Natural killer cell (primary cell): ENCODE results near the gene SPATS2L. TPM values are rescaled to one million over a fixed set of nuclear protein-coding genes. Genes with fewer than 3 reads are reported as not detected.

Source experiments
- ATAC-seq, 3 donors: fragments of 150-1000 bp in 2 of 3; fragments of 200-7000 bp in 1 of 3; cut with Tn5 transposase; 1 replicate in 1 of 3; 2 replicates in 2 of 3; pipeline ENCODE4 v1.10.0; 2021; ENCODE audit warnings: mild to moderate bottlenecking in 2 of 3, moderate library complexity in 2 of 3
- DNase-seq, 2 donors: peaks; one replicate each; pipeline versions ENCODE4 v3.0.0 to v3.0.0-alpha.2; 2013 to 2021; ENCODE audit warnings: mixed read lengths in 1 of 2
- H3K27ac ChIP-seq: one replicate; pipeline ENCODE4 v1.5.1; 2013; ENCODE audit warnings: mild to moderate bottlenecking, low read length
- H3K27me3 ChIP-seq: one replicate; pipeline ENCODE4 v1.6.1; 2013; ENCODE audit warnings: low read length; ENCODE audit not compliant: control insufficient read depth, insufficient read depth
- H3K36me3 ChIP-seq: one replicate; pipeline ENCODE4 v1.6.1; 2013; ENCODE audit warnings: low read length; ENCODE audit not compliant: control insufficient read depth, insufficient read depth
- H3K4me1 ChIP-seq: one replicate; pipeline ENCODE4 v1.6.1; 2013; ENCODE audit warnings: low read length; ENCODE audit not compliant: control insufficient read depth, insufficient read depth
- H3K4me3 ChIP-seq: one replicate; pipeline ENCODE4 v1.5.1; 2013; ENCODE audit warnings: low read length
- H3K9me3 ChIP-seq: one replicate; pipeline ENCODE4 v1.6.1; 2013; ENCODE audit warnings: low read length; ENCODE audit not compliant: control insufficient read depth, insufficient read depth
- H3K27ac Mint-ChIP-seq, 2 donors: one replicate each; pipeline ENCODE4 v1.8.0; 2022; ENCODE audit warnings: mild to moderate bottlenecking in 2 of 2, mixed read lengths in 2 of 2, moderate library complexity in 1 of 2
- H3K27me3 Mint-ChIP-seq, 2 donors: one replicate each; pipeline ENCODE4 v1.8.0; 2022; ENCODE audit warnings: low read depth in 2 of 2, mixed read lengths in 2 of 2
- H3K36me3 Mint-ChIP-seq: one replicate; pipeline ENCODE4 v1.8.0; 2022; ENCODE audit warnings: mixed read lengths
- H3K4me1 Mint-ChIP-seq, 2 donors: one replicate each; pipeline ENCODE4 v1.8.0; 2022; ENCODE audit warnings: mixed read lengths in 2 of 2
- H3K4me3 Mint-ChIP-seq: one replicate; pipeline ENCODE4 v1.8.0; 2022; ENCODE audit warnings: mild to moderate bottlenecking, moderate library complexity, mixed read lengths
- H3K9me3 Mint-ChIP-seq, 2 donors: one replicate each; pipeline ENCODE4 v1.8.0; 2022; ENCODE audit warnings: mixed read lengths in 2 of 2
- WGBS: methylation state at CpG from one replicate; pipeline ENCODE4 v1.1.7; 2013; ENCODE audit warnings: missing lambda C conversion rate; ENCODE audit not compliant: insufficient coverage; 5-methylcytosine and 5-hydroxymethylcytosine counted together
- intact Hi-C: fragments of 100-400 bp; cut with micrococcal nuclease; formaldehyde crosslinking; loops from one replicate; pipeline ENCODE4 v1.14.2; 2022
- total RNA-seq, 4 donors: library from RNA; stranded (reverse); fragments of 120-200 nt in 1 of 4; gene quantifications; one replicate each; pipeline versions ENCODE4 v1.2.3 to v1.2.4, GENCODE V29; 2013 to 2022
- TF ChIP-seq, protein P1 (sequence below): fragments of 200-600 bp; IDR thresholded peaks from one replicate; pipeline ENCODE4 v1.8.0; 2022; ENCODE audit warnings: antibody characterized with exemption

The SPATS2L gene
- total RNA-seq, 3 donors from 2014 or later (not counting 1 experiment from before 2014, with no cell fraction given): 3.8 to 10.9 (median 4.4) TPM

DNA sequence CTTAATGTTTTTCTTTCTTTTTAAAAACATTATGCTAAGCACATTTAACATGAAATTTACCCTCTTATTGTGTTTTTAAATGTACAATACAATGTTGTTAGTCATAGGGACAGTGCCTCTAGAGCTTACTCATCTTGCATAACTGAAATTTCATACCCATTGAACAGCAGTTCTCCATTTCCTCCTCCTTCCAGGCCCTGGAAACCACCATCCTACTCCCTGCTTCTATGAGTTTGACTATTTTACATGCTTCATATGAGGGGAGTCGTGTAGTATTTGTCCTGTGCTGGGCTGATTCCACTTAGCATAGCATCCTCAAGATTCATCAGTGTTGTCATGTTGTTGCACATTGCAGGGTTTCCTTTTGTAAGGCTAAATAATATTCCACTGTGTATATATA lies 92.6 kb downstream of the SPATS2L start:
- no peaks in the 10 kb centered on the region for H3K36me3 Mint-ChIP-seq
- no peak for DNase-seq
- no peaks in the 10 kb centered on the region for H3K27me3 ChIP-seq
- no peak overlapping the region for H3K27ac Mint-ChIP-seq
- no peak for ATAC-seq
- H3K4me3 Mint-ChIP-seq: no peak overlapping the region
- no peaks in the 10 kb centered on the region for H3K9me3 ChIP-seq
- no peaks in the 10 kb centered on the region for H3K36me3 ChIP-seq
- no peak overlapping the region for H3K27ac ChIP-seq
- no peaks in the 10 kb centered on the region for H3K4me1 ChIP-seq
- intact Hi-C loops: no loop called here
- no peaks in the 10 kb centered on the region for H3K4me1 Mint-ChIP-seq
- H3K4me3 ChIP-seq: no peak overlapping the region
- TF ChIP-seq, protein P1, sequence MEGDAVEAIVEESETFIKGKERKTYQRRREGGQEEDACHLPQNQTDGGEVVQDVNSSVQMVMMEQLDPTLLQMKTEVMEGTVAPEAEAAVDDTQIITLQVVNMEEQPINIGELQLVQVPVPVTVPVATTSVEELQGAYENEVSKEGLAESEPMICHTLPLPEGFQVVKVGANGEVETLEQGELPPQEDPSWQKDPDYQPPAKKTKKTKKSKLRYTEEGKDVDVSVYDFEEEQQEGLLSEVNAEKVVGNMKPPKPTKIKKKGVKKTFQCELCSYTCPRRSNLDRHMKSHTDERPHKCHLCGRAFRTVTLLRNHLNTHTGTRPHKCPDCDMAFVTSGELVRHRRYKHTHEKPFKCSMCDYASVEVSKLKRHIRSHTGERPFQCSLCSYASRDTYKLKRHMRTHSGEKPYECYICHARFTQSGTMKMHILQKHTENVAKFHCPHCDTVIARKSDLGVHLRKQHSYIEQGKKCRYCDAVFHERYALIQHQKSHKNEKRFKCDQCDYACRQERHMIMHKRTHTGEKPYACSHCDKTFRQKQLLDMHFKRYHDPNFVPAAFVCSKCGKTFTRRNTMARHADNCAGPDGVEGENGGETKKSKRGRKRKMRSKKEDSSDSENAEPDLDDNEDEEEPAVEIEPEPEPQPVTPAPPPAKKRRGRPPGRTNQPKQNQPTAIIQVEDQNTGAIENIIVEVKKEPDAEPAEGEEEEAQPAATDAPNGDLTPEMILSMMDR: no peak
- H3K27me3 Mint-ChIP-seq: peaks cover 0 to 3% of the 10 kb centered on the region in 2 donors
- H3K9me3 Mint-ChIP-seq: no peaks in the 10 kb centered on the region
- WGBS: 86% methylated on average over 1 of the region's 1 CpG

DNA sequence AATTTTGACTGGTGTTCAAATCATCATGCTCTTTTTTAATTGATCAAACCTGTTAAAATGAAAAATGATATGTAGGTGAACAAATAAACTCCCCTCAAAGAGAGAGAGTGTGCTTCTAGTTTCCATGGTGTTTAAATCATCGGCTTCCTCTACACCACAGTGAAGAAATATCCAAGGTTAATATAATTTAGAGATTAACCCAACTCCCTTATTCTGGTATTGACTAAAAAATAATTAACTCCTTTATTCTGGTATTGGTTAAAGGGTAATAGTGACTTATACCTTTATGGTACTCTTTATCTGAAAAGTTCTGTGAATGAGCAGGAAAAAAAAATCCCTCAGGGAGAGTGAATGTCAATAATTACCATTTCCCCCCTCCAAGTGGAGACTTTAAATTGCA lies 93.1 kb downstream of the SPATS2L start:
- H3K4me3 ChIP-seq: no peak overlapping the region
- Mint-ChIP-seq H3K27ac (no peak overlapping the region), H3K4me3 (no peak overlapping the region), H3K9me3 (no peaks in the 10 kb centered on the region), H3K4me1 (no peaks in the 10 kb centered on the region), H3K36me3 (no peaks in the 10 kb centered on the region), H3K27me3 (no peaks in the 10 kb centered on the region)
- no peaks in the 10 kb centered on the region for H3K36me3 ChIP-seq
- TF ChIP-seq, protein P1: no peak
- no peaks in the 10 kb centered on the region for H3K4me1 ChIP-seq
- intact Hi-C loops: no loop called here
- no CpG with 5 or more reads among the region's 1 CpG for WGBS
- no peaks in the 10 kb centered on the region for H3K27me3 ChIP-seq
- ATAC-seq: no peak
- DNase-seq: no peak
- H3K27ac ChIP-seq: no peak overlapping the region
- no peaks in the 10 kb centered on the region for H3K9me3 ChIP-seq

DNA sequence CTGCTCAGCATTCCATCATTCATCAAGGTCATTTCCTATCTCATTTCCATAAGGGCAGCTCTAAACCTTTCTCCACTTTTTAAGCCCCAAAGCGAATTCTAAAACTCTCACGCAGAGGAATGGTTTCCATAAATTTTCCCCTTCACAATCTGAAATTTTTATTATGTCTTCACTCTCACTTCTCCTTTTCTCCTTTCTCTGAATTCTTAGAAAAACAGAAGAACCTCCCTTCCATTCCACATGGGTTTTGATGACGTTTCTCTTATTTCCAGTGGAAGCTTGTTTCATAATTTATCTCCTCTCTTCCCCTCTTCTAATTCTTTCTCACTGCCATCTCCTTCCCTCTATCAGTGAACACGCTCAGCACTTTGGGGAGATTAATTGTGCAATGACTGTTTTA lies 97.3 kb downstream of the SPATS2L start:
- Histone ChIP-seq H3K9me3 (no peaks in the 10 kb centered on the region), H3K27me3 (no peaks in the 10 kb centered on the region), H3K4me1 (no peaks in the 10 kb centered on the region), H3K4me3 (no peak overlapping the region), H3K36me3 (no peaks in the 10 kb centered on the region), H3K27ac (no peak overlapping the region)
- 86% methylated on average over 4 of the region's 4 CpGs for WGBS
- H3K27me3 Mint-ChIP-seq: no peaks in the 10 kb centered on the region
- ATAC-seq: no peak
- no peak for DNase-seq
- TF ChIP-seq, protein P1: no peak
- no peak overlapping the region for H3K4me3 Mint-ChIP-seq
- H3K4me1 Mint-ChIP-seq: peaks cover 12 to 13% of the 10 kb centered on the region in 2 donors
- no peaks in the 10 kb centered on the region for H3K9me3 Mint-ChIP-seq
- intact Hi-C loops: no loop called here
- H3K36me3 Mint-ChIP-seq: no peaks in the 10 kb centered on the region
- no peak overlapping the region for H3K27ac Mint-ChIP-seq

DNA sequence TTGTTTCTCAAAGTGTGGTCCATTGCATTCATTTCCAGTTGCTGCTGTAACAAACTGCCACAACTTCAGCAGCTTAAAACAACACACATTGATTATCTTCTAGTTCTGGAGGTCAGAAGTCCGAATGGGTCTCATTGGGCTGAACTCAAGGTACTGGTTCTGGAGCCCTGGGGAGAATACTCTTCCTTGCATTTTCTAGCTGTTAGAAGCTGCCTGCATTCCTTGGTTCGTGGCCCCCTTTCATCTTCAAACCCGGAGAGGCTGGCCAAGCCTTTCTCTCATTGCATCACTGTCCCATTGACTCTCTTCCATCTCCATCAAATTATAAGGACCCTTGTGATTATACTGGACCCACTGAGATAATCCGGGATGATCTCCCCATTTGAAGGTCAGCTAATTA lies 98.1 kb downstream of the SPATS2L start:
- no peaks in the 10 kb centered on the region for H3K36me3 ChIP-seq
- H3K36me3 Mint-ChIP-seq: no peaks in the 10 kb centered on the region
- H3K27me3 ChIP-seq: no peaks in the 10 kb centered on the region
- TF ChIP-seq, protein P1: no peak
- no peak overlapping the region for H3K4me3 Mint-ChIP-seq
- H3K27ac Mint-ChIP-seq: no peak overlapping the region
- H3K4me3 ChIP-seq: no peak overlapping the region
- ATAC-seq (no peak), DNase-seq (no peak)
- no peak overlapping the region for H3K27ac ChIP-seq
- H3K4me1 Mint-ChIP-seq: peaks cover 12 to 13% of the 10 kb centered on the region in 2 donors
- intact Hi-C loops: no loop called here
- WGBS: 92% methylated on average over 4 of the region's 4 CpGs
- H3K9me3 ChIP-seq: no peaks in the 10 kb centered on the region
- H3K4me1 ChIP-seq: no peaks in the 10 kb centered on the region
- no peaks in the 10 kb centered on the region for H3K9me3 Mint-ChIP-seq
- no peaks in the 10 kb centered on the region for H3K27me3 Mint-ChIP-seq
